ENCODE measurements around the gene SLMAP.

DNA sequence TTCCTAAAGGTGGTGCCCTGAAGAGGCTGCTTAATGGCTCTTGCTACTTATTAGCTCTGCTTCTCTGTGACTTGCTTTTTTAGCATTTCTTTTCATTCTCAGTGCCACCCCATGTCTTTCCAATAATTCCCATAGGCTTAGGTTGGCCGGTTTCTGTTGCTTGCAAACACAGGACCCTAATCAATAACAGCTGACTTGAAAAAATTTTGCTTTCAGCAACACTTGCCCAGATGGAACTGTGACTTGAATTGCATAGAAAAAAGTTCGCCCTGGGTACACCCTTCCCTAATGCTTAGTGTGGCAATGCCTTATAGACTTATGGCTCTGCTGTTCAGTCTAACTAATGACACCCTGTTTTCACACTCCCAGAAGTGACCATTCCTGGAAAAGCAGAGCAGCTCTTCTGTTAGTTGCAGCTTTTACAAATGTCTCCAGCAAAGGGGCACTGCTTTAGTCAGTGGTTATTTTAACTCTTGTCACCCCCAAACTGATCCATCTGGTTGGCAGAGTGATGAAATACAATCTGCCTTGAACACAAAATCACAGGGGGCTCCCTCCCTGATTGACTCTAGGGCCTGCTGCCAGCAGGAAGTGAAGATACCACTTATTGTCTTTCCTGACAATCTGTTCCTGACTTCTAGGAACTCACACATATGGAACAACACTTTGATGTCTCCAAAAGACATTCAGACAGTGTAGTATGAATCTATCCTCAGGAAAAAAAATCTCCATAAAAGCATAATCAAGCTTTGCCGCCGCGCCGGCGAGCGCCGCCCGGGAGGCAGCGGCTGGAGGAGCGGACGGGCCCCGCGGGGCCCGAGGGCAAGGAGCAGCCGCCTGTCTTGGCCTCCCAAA, 9.7 kb upstream of the SLMAP start:
- TF ChIP-seq, protein P1, sequence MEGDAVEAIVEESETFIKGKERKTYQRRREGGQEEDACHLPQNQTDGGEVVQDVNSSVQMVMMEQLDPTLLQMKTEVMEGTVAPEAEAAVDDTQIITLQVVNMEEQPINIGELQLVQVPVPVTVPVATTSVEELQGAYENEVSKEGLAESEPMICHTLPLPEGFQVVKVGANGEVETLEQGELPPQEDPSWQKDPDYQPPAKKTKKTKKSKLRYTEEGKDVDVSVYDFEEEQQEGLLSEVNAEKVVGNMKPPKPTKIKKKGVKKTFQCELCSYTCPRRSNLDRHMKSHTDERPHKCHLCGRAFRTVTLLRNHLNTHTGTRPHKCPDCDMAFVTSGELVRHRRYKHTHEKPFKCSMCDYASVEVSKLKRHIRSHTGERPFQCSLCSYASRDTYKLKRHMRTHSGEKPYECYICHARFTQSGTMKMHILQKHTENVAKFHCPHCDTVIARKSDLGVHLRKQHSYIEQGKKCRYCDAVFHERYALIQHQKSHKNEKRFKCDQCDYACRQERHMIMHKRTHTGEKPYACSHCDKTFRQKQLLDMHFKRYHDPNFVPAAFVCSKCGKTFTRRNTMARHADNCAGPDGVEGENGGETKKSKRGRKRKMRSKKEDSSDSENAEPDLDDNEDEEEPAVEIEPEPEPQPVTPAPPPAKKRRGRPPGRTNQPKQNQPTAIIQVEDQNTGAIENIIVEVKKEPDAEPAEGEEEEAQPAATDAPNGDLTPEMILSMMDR (IDR thresholded peaks at IDR 0.05) = no peak
- TF ChIP-seq MAX (IDR thresholded peaks at IDR 0.05) = no peak
- no peak for TF ChIP-seq KDM1A (IDR thresholded peaks at IDR 0.05; ENCODE audit: low read depth)
- no peak for TF ChIP-seq ZNF302 (CRISPR knock-in tag; IDR thresholded peaks at IDR 0.05)
- TF ChIP-seq, protein P2, sequence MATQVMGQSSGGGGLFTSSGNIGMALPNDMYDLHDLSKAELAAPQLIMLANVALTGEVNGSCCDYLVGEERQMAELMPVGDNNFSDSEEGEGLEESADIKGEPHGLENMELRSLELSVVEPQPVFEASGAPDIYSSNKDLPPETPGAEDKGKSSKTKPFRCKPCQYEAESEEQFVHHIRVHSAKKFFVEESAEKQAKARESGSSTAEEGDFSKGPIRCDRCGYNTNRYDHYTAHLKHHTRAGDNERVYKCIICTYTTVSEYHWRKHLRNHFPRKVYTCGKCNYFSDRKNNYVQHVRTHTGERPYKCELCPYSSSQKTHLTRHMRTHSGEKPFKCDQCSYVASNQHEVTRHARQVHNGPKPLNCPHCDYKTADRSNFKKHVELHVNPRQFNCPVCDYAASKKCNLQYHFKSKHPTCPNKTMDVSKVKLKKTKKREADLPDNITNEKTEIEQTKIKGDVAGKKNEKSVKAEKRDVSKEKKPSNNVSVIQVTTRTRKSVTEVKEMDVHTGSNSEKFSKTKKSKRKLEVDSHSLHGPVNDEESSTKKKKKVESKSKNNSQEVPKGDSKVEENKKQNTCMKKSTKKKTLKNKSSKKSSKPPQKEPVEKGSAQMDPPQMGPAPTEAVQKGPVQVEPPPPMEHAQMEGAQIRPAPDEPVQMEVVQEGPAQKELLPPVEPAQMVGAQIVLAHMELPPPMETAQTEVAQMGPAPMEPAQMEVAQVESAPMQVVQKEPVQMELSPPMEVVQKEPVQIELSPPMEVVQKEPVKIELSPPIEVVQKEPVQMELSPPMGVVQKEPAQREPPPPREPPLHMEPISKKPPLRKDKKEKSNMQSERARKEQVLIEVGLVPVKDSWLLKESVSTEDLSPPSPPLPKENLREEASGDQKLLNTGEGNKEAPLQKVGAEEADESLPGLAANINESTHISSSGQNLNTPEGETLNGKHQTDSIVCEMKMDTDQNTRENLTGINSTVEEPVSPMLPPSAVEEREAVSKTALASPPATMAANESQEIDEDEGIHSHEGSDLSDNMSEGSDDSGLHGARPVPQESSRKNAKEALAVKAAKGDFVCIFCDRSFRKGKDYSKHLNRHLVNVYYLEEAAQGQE (IDR thresholded peaks at IDR 0.05) = no peak
- TF ChIP-seq RCOR1 (IDR thresholded peaks at IDR 0.05; ENCODE audit: low read depth, low read length) = no peak
- TF ChIP-seq EP300 (IDR thresholded peaks at IDR 0.05) = no peak
- TF ChIP-seq ESRRA (IDR thresholded peaks at IDR 0.05; ENCODE audit: borderline replicate concordance, low read length) = no peak
- TF ChIP-seq KDM5A (IDR thresholded peaks at IDR 0.05) = no peak
